Measurements from ENCODE around the gene KCNQ2.

- no peak for TF ChIP-seq CTCF (IDR thresholded peaks at IDR 0.05 in 8 of 11, conservative IDR thresholded peaks at IDR 0.05 in 3 of 11)
- TF ChIP-seq POLR2AphosphoS5 (IDR thresholded peaks at IDR 0.05): no peak
Measured at GRCh38 chr20:63413323-63413722, 59.1 kb downstream of the KCNQ2 start.

Data from spleen (tissue), 7 donors.